PC-9 (cell line): ENCODE data around the gene SP110. TPM values are rescaled to one million over a fixed set of nuclear protein-coding genes. Genes with fewer than 3 reads are reported as not detected.

ENCODE experiments used
- BruUV-seq: library from RNA; stranded (reverse); fragments of 400-500 nt; replicated peaks from 2 replicates; lab custom pipeline; 2021; lab: Mats Ljungman, UMichigan
- CTCF ChIA-PET: fragments of 300-600 bp; sonication (Branson Sonifier 250); formaldehyde crosslinking; loops from one replicate; lab custom pipeline; 2022; ENCODE audit warnings: antibody characterized with exemption; lab: Charles Lee
- POLR2A ChIA-PET: fragments of 300-600 bp; sonication (Branson Sonifier 250); formaldehyde crosslinking; loops from one replicate; lab custom pipeline; 2022; ENCODE audit warnings: antibody characterized with exemption; ENCODE audit not compliant: unreplicated experiment; lab: Charles Lee
- DNase-seq, 2 experiments: peaks; one replicate each; pipeline versions ENCODE4 v3.0.0 to v3.0.0-alpha.2; 2015 to 2022; ENCODE audit warnings: mixed read lengths in 1 of 2
- H2AFZ ChIP-seq: fragments of 200-600 bp; sonication (generic); 2 replicates; pipeline ENCODE4 v1.8.1; 2017; ENCODE audit warnings: antibody characterized with exemption
- H3F3A ChIP-seq: fragments of 200-600 bp; sonication (generic); 2 replicates; pipeline ENCODE4 v1.8.1; 2017; ENCODE audit warnings: antibody characterized with exemption, mild to moderate bottlenecking, low read depth; ENCODE audit not compliant: insufficient read depth
- H3K27ac ChIP-seq: fragments of 200-600 bp; sonication (generic); 2 replicates; pipeline ENCODE4 v1.6.1; 2016; ENCODE audit warnings: mixed run types
- H3K27me3 ChIP-seq: fragments of 200-600 bp; sonication (generic); 2 replicates; pipeline ENCODE4 v1.6.1; 2016; ENCODE audit warnings: low read depth, mixed run types; ENCODE audit not compliant: insufficient read depth
- H3K36me3 ChIP-seq: fragments of 200-600 bp; sonication (generic); 2 replicates; pipeline ENCODE4 v1.6.1; 2016; ENCODE audit warnings: low read depth, mixed run types
- H3K4me1 ChIP-seq: fragments of 200-600 bp; sonication (generic); replicated peaks from 2 replicates; pipeline ENCODE4 v1.6.1; 2016; ENCODE audit warnings: mixed run types; ENCODE audit not compliant: insufficient read depth
- H3K4me2 ChIP-seq: fragments of 200-600 bp; sonication (generic); 2 replicates; pipeline ENCODE4 v1.6.1; 2017; ENCODE audit warnings: mixed run types
- H3K4me3 ChIP-seq: fragments of 200-600 bp; sonication (generic); 2 replicates; pipeline ENCODE4 v1.6.1; 2016; ENCODE audit warnings: mixed run types
- H3K79me2 ChIP-seq: fragments of 200-600 bp; sonication (generic); 2 replicates; pipeline ENCODE4 v1.6.1; 2017; ENCODE audit warnings: low read depth, mixed run types
- H3K9me2 ChIP-seq: fragments of 200-600 bp; sonication (generic); 2 replicates; pipeline ENCODE4 v1.8.1; 2017; ENCODE audit warnings: mild to moderate bottlenecking; ENCODE audit not compliant: insufficient read depth
- H3K9me3 ChIP-seq: fragments of 200-600 bp; sonication (generic); 2 replicates; pipeline ENCODE4 v1.8.1; 2016; ENCODE audit warnings: low read depth; ENCODE audit not compliant: insufficient read depth
- H4K20me1 ChIP-seq: fragments of 200-600 bp; sonication (generic); 2 replicates; pipeline ENCODE4 v1.8.1; 2017; ENCODE audit not compliant: insufficient read depth
- CTCF ChIP-seq: fragments of 200-600 bp; sonication (generic); conservative IDR thresholded peaks from 2 replicates; pipeline ENCODE4 v1.6.1; 2017; ENCODE audit warnings: mixed run types, antibody characterized with exemption, mild to moderate bottlenecking, moderate library complexity
- EZH2 ChIP-seq: fragments of 200-600 bp; sonication (generic); IDR thresholded peaks from 2 replicates; pipeline ENCODE4 v1.8.0; 2017; ENCODE audit warnings: antibody characterized with exemption, low read depth
- intact Hi-C: fragments of 100-400 bp; cut with micrococcal nuclease; formaldehyde crosslinking; loops from one replicate; pipeline ENCODE4 v1.10.0; 2022; ENCODE audit not compliant: unreplicated experiment
- total RNA-seq: library from RNA; stranded (reverse); gene quantifications from 2 replicates; pipeline ENCODE4 v1.2.3, GENCODE V29; 2021

SP110 gene
- total RNA-seq, 1 experiment from 2014 or later, result 10.5 TPM

- H3K9me2 ChIP-seq, result no peaks in the 10 kb centered on the region
- H3K36me3 ChIP-seq, result no peaks in the 10 kb centered on the region
- POLR2A ChIA-PET, result no interaction called here
- intact Hi-C loops, result no loop called here
- H3K79me2 ChIP-seq, result no peaks in the 10 kb centered on the region
- H2AFZ ChIP-seq, result no peak overlapping the region
- H4K20me1 ChIP-seq, result no peaks in the 10 kb centered on the region
- no TSS peak for BruUV-seq
- H3K27ac ChIP-seq, result no peak overlapping the region
- no peaks in the 10 kb centered on the region for H3F3A ChIP-seq
- no peak for DNase-seq
- H3K4me2 ChIP-seq, result no peak overlapping the region
- no peaks in the 10 kb centered on the region for H3K4me1 ChIP-seq
- no peak overlapping the region for H3K4me3 ChIP-seq
- CTCF ChIA-PET, result no interaction called here
- no peaks in the 10 kb centered on the region; the same call in 1 of the 2 replicates for H3K9me3 ChIP-seq
- no peaks in the 10 kb centered on the region for H3K27me3 ChIP-seq
- TF ChIP-seq EZH2, result no peak
- TF ChIP-seq CTCF, result no peak
These were observed 66.3 kb downstream of the SP110 start for GRCh38 chr2:230153390-230153976.

GRCh38 chr2:230152334-230152733 lies 67.5 kb downstream of the SP110 start:
- H3K4me1 ChIP-seq, result no peaks in the 10 kb centered on the region
- no peaks in the 10 kb centered on the region for H4K20me1 ChIP-seq
- H3K36me3 ChIP-seq, result no peaks in the 10 kb centered on the region
- no TSS peak for BruUV-seq
- H3K9me3 ChIP-seq, result no peaks in the 10 kb centered on the region; the same call in 1 of the 2 replicates
- no peak overlapping the region for H3K4me2 ChIP-seq
- H3K9me2 ChIP-seq, result no peaks in the 10 kb centered on the region
- no peak overlapping the region for H3K4me3 ChIP-seq
- no peak overlapping the region for H2AFZ ChIP-seq
- intact Hi-C loops, result no loop called here
- H3K27ac ChIP-seq, result no peak overlapping the region
- no peaks in the 10 kb centered on the region for H3K79me2 ChIP-seq
- H3K27me3 ChIP-seq, result no peaks in the 10 kb centered on the region
- ChIA-PET POLR2A (no interaction called here), CTCF (no interaction called here)
- no peaks in the 10 kb centered on the region for H3F3A ChIP-seq
- TF ChIP-seq EZH2 (no peak), CTCF (no peak)
- DNase-seq, result no peak

- no peaks in the 10 kb centered on the region for H3F3A ChIP-seq
- BruUV-seq, result no TSS peak
- H3K4me2 ChIP-seq, result no peak overlapping the region
- no peaks in the 10 kb centered on the region for H4K20me1 ChIP-seq
- no peak for DNase-seq
- no peak overlapping the region for H2AFZ ChIP-seq
- no peaks in the 10 kb centered on the region for H3K9me3 ChIP-seq
- no peak overlapping the region for H3K27ac ChIP-seq
- H3K9me2 ChIP-seq, result no peaks in the 10 kb centered on the region
- no peaks in the 10 kb centered on the region for H3K79me2 ChIP-seq
- no peaks in the 10 kb centered on the region for H3K27me3 ChIP-seq
- ChIA-PET POLR2A (no interaction called here), CTCF (no interaction called here)
- no peaks in the 10 kb centered on the region for H3K4me1 ChIP-seq
- H3K4me3 ChIP-seq, result no peak overlapping the region
- TF ChIP-seq EZH2, result no peak
- no peak for TF ChIP-seq CTCF
- intact Hi-C loops, result no loop called here
- no peaks in the 10 kb centered on the region for H3K36me3 ChIP-seq
These were observed 75.4 kb downstream of the SP110 start for GRCh38 chr2:230144355-230144754.
